Kidney epithelial cell (primary cell): Measurements from ENCODE around the gene LNX2. TPM values are rescaled to one million over a fixed set of nuclear protein-coding genes. Genes with fewer than 3 reads are reported as not detected.

Experiments used
- DNase-seq: peaks from one replicate; pipeline ENCODE4 v3.0.0-alpha.2; 2010; ENCODE audit warnings: low read depth
- H3K27me3 ChIP-seq: 2 replicates; pipeline ENCODE4 v1.6.0; 2011; ENCODE audit warnings: low read length; ENCODE audit not compliant: control insufficient read depth, insufficient read depth
- H3K36me3 ChIP-seq: 2 replicates; pipeline ENCODE4 v1.5.1; 2011; ENCODE audit warnings: low read length; ENCODE audit not compliant: control insufficient read depth, insufficient read depth
- H3K4me3 ChIP-seq: 2 replicates; pipeline ENCODE4 v1.5.1; 2011; ENCODE audit warnings: low read depth, mild to moderate bottlenecking, control low read depth, low read length
- total RNA-seq: library from RNA; depleted of rRNA; stranded (reverse); fragments of >200 nt; gene quantifications from 2 replicates; pipeline ENCODE4 v1.2.3, GENCODE V29; 2015
- TF ChIP-seq, protein P1 (sequence below): IDR thresholded peaks from 2 replicates; pipeline ENCODE4 v1.5.1; 2011; ENCODE audit warnings: mild to moderate bottlenecking, moderate library complexity, low read length, control low read depth, inconsistent platforms; ENCODE audit not compliant: insufficient read depth, poor library complexity, severe bottlenecking

Gene LNX2
- total RNA-seq, 1 donor from 2014 or later = 11.4 TPM

DNA sequence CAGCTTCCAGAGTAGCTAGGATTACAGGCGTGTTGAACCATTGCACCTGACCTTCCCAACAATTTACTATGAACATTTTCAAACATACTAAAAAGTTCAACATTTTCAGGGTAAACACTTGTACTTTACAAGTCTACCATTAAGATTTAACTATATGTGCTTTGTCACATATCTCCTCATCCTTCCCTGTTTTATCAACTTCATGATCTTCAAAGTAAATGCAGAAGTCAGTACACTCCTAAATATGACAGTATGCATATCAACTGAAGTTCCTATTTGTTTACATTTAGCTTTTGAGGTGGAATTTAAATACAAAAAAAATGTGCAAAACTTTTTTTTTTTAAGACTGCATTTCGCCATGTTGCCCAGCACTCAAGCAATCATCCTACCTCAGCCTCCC is 18.5 kb downstream of the LNX2 start:
- DNase-seq = no peak
- Histone ChIP-seq H3K36me3 (no peaks in the 10 kb centered on the region), H3K4me3 (no peak overlapping the region), H3K27me3 (no peaks in the 10 kb centered on the region)
- TF ChIP-seq, protein P1, sequence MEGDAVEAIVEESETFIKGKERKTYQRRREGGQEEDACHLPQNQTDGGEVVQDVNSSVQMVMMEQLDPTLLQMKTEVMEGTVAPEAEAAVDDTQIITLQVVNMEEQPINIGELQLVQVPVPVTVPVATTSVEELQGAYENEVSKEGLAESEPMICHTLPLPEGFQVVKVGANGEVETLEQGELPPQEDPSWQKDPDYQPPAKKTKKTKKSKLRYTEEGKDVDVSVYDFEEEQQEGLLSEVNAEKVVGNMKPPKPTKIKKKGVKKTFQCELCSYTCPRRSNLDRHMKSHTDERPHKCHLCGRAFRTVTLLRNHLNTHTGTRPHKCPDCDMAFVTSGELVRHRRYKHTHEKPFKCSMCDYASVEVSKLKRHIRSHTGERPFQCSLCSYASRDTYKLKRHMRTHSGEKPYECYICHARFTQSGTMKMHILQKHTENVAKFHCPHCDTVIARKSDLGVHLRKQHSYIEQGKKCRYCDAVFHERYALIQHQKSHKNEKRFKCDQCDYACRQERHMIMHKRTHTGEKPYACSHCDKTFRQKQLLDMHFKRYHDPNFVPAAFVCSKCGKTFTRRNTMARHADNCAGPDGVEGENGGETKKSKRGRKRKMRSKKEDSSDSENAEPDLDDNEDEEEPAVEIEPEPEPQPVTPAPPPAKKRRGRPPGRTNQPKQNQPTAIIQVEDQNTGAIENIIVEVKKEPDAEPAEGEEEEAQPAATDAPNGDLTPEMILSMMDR = no peak

DNA sequence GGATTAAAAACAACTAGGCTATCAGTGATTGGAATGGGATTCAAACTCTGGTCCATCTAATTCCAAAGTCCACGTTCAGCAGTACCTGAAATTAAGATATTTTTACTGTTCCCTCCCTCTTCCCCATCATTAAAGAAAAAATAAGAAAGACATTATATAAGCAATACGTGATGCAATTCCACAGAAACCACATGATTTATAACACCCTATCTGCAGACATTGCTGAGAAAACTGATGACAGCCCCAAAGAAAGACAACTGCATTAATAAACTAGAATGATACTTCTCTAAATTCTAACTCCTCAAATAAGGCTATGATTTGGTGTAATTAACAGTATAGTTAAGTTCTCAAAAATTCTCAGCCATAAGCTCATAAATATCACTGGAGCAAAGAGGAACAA is 19.1 kb downstream of the LNX2 start:
- H3K36me3 ChIP-seq = no peaks in the 10 kb centered on the region
- no peak for DNase-seq
- H3K4me3 ChIP-seq = no peak overlapping the region
- H3K27me3 ChIP-seq = no peaks in the 10 kb centered on the region
- TF ChIP-seq, protein P1 = no peak

DNA sequence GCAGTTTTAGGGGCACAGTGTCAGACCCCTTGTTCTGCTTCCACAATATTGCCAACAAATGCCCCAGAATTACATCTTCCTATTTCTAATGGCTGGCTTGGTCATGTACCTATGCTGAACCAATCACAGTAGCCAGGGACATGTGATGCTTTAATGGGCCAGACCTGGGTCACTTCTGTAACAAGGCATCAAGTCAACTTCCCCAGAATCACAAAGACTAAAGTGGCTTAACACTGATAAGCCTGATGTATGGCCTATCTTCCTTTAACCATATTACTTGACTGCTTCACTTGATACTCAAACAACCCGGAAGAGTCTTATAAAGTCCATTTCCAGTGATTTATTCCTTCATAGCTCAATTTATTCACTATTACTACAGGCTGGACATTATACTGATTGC is 19.6 kb downstream of the LNX2 start:
- Histone ChIP-seq H3K4me3 (no peak overlapping the region), H3K36me3 (no peaks in the 10 kb centered on the region), H3K27me3 (no peaks in the 10 kb centered on the region)
- no peak for DNase-seq
- TF ChIP-seq, protein P1 = no peak

GRCh38 chr13:27599845-27600553 is 20.3 kb downstream of the LNX2 start:
- DNase-seq = peak; percentile 56
- Histone ChIP-seq H3K27me3 (no peaks in the 10 kb centered on the region), H3K36me3 (no peaks in the 10 kb centered on the region), H3K4me3 (no peak overlapping the region)
- TF ChIP-seq, protein P1 = no peak

DNA sequence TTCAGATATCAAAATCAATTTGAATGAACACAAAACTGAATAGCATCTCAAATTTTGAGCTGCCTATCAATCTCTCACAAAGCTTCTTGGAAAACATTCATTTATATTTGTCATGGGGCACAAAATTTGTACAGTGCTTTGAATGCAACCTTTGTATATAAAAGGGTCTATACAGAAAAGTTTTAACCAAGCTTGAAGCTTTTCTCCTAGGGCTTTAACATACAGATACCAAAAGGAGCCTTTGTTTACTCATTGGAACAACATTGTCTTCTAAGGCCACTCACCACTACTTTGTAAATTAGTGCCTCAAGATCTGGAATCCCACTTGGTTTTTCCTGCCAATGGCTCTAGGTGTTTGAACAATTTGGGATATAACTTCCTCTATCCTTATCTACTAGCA is 21.2 kb downstream of the LNX2 start:
- Histone ChIP-seq H3K36me3 (no peaks in the 10 kb centered on the region), H3K4me3 (no peak overlapping the region), H3K27me3 (no peaks in the 10 kb centered on the region)
- DNase-seq = no peak
- TF ChIP-seq, protein P1 = no peak

GRCh38 chr13:27595055-27595811 is 25.1 kb downstream of the LNX2 start:
- TF ChIP-seq, protein P1 = no peak
- no peak for DNase-seq
- Histone ChIP-seq H3K27me3 (no peaks in the 10 kb centered on the region), H3K4me3 (no peak overlapping the region), H3K36me3 (no peaks in the 10 kb centered on the region)
